GM12878 (cell line): ENCODE measurements around the gene CSTA. TPM values are rescaled to one million over a fixed set of nuclear protein-coding genes. Genes with fewer than 3 reads are reported as not detected.

ENCODE experiments used
- ATAC-seq: fragments of 200-7000 bp; cut with Tn5 transposase; 3 replicates; pipeline ENCODE4 v1.9.1; 2020; ENCODE audit warnings: mild to moderate bottlenecking, moderate library complexity
- BruUV-seq: library from RNA; stranded (reverse); fragments of 400-500 nt; replicated peaks from 2 replicates; lab custom pipeline; 2021; lab: Mats Ljungman, UMichigan
- CTCF ChIA-PET: fragments of 300-600 bp; sonication (Branson Sonifier 250); formaldehyde crosslinking; extraction: SDS; loops from one replicate; lab custom pipeline; 2021; ENCODE audit warnings: inconsistent platforms; lab: Yijun Ruan, JAX
- POLR2A ChIA-PET: fragments of 350-600 bp; formaldehyde crosslinking; extraction: SDS; loops from one replicate; lab custom pipeline; 2021; ENCODE audit warnings: inconsistent platforms; lab: Charles Lee
- RAD21 ChIA-PET: fragments of 300-600 bp; sonication (Branson Sonifier 250); formaldehyde crosslinking; loops from one replicate; lab custom pipeline; 2023; ENCODE audit warnings: antibody characterized with exemption; ENCODE audit not compliant: unreplicated experiment; lab: Charles Lee
- SMC1A ChIA-PET: fragments of 300-600 bp; sonication (Branson Sonifier 250); formaldehyde crosslinking; loops from one replicate; lab custom pipeline; 2023; ENCODE audit not compliant: unreplicated experiment, uncharacterized antibody; lab: Charles Lee
- DNase-seq: peaks from one replicate; pipeline ENCODE4 v3.0.0-alpha.2; 2011; ENCODE audit warnings: low read depth, low spot score
- FAIRE-seq: peaks from 3 replicates; lab custom pipeline; 2011; peaks lifted over from hg19 to GRCh38; lab: Jason Lieb, UNC
- H2AFZ ChIP-seq: 2 replicates; pipeline ENCODE4 v1.6.0; 2011; ENCODE audit warnings: low read depth, low read length, control low read depth; ENCODE audit not compliant: control insufficient read depth
- H3K27ac ChIP-seq: 2 replicates; pipeline ENCODE4 v1.5.1; 2011; ENCODE audit warnings: control low read depth; ENCODE audit not compliant: control insufficient read depth, insufficient read depth
- H3K27me3 ChIP-seq, 2 experiments: replicated peaks in 1 of 2; 2 replicates each; pipeline versions ENCODE4 v1.6.0 to v1.6.1; 2011; ENCODE audit warnings: low read length in 1 of 2; ENCODE audit not compliant: control insufficient read depth in 2 of 2, insufficient read depth in 2 of 2
- H3K36me3 ChIP-seq, 2 experiments: 2 replicates each; pipeline ENCODE4 v1.5.1; 2011; ENCODE audit warnings: low read length in 1 of 2; ENCODE audit not compliant: control insufficient read depth in 2 of 2, insufficient read depth in 2 of 2
- H3K4me1 ChIP-seq: 2 replicates; pipeline ENCODE4 v1.6.1; 2011; ENCODE audit warnings: mild to moderate bottlenecking, low read length, moderate library complexity, mixed read lengths; ENCODE audit not compliant: control insufficient read depth, insufficient read depth
- H3K4me2 ChIP-seq: 2 replicates; pipeline ENCODE4 v1.6.0; 2011; ENCODE audit warnings: control low read depth; ENCODE audit not compliant: control insufficient read depth, insufficient read depth
- H3K4me3 ChIP-seq: fragments of 200-600 bp; sonication (generic); 2 replicates; pipeline ENCODE4 v1.5.1; 2016
- H3K79me2 ChIP-seq: 2 replicates; pipeline ENCODE4 v1.6.0; 2011; ENCODE audit warnings: low read length; ENCODE audit not compliant: control insufficient read depth, insufficient read depth
- H3K9ac ChIP-seq: 2 replicates; pipeline ENCODE4 v1.8.0; 2011; ENCODE audit warnings: low read length, control low read depth, mixed read lengths; ENCODE audit not compliant: control insufficient read depth, insufficient read depth
- H3K9me3 ChIP-seq: replicated peaks from 3 replicates; pipeline ENCODE4 v1.5.1; 2011; ENCODE audit warnings: mild to moderate bottlenecking, low read length; ENCODE audit not compliant: control insufficient read depth, insufficient read depth
- H4K20me1 ChIP-seq: 2 replicates; pipeline ENCODE4 v1.6.0; 2011; ENCODE audit not compliant: control insufficient read depth, insufficient read depth
- BMI1 ChIP-seq: fragments of 450-650 bp; IDR thresholded peaks from 2 replicates; pipeline ENCODE4 v1.6.1; 2016; ENCODE audit warnings: mild to moderate bottlenecking, moderate library complexity, borderline replicate concordance
- DPF2 ChIP-seq: fragments of 450-650 bp; IDR thresholded peaks from 2 replicates; pipeline ENCODE4 v1.6.1; 2017; ENCODE audit warnings: mild to moderate bottlenecking
- SMAD5 ChIP-seq: IDR thresholded peaks from 2 replicates; pipeline ENCODE4 v1.6.1; 2016; ENCODE audit warnings: antibody characterized with exemption, low read depth
- SRF ChIP-seq, 2 experiments: IDR thresholded peaks; 2 replicates each; pipeline ENCODE4 v1.6.1; 2011; ENCODE audit warnings: low read depth in 2 of 2, low read length in 2 of 2, mild to moderate bottlenecking in 1 of 2, moderate library complexity in 1 of 2
- STAT1 ChIP-seq: fragments of 450-650 bp; conservative IDR thresholded peaks from 2 replicates; pipeline ENCODE4 v1.6.1; 2014; ENCODE audit warnings: antibody characterized with exemption, mild to moderate bottlenecking
- TCF12 ChIP-seq: IDR thresholded peaks from 2 replicates; pipeline ENCODE4 v1.6.1; 2011; ENCODE audit warnings: low read depth, mild to moderate bottlenecking, low read length
- ZNF24 ChIP-seq: fragments of 450-650 bp; IDR thresholded peaks from 2 replicates; pipeline ENCODE4 v1.6.1; 2017; ENCODE audit warnings: antibody characterized with exemption, mild to moderate bottlenecking
- WGBS: methylation state at CpG from one replicate; pipeline ENCODE4 v1.1.6; 2016; ENCODE audit warnings: low lambda C conversion rate; ENCODE audit not compliant: insufficient replicate concordance, insufficient coverage; ENCODE audit errors: missing lambda C conversion rate; 5-methylcytosine and 5-hydroxymethylcytosine counted together
- in situ Hi-C: fragments of 300-500 bp; cut with MboI; formaldehyde crosslinking; loops from 9 replicates; pipeline ENCODE4 v1.14.3; 2018; ENCODE audit warnings: mixed read lengths
- intact Hi-C: fragments of 100-400 bp; cut with micrococcal nuclease; formaldehyde crosslinking; loops from one replicate; pipeline ENCODE4 v1.14.2; 2022; ENCODE audit not compliant: unreplicated experiment
- polyA plus RNA-seq, 11 experiments: library from polyadenylated mRNA; depleted of rRNA in 4 of 11; unstranded in 6 of 11; stranded (reverse) in 5 of 11; fragments of >200 nt; fragmentation: Nextera tagmentation in 4 of 11; fragmentation: Illumina TruSeq in 1 of 11; extraction: Ambion mirVana in 4 of 11; extraction: Trizol in 1 of 11; gene quantifications; 1 replicate in 1 of 11; 2 replicates in 10 of 11; pipeline versions ENCODE4 v1.2.1 to v1.2.3, GENCODE V29; 2011 to 2016; ENCODE audit warnings: inconsistent platforms in 2 of 11, missing spikeins in 2 of 11, low read depth in 1 of 11
- total RNA-seq, 4 experiments: library from RNA; depleted of rRNA in 3 of 4; stranded (reverse); fragments of >200 nt in 3 of 4; fragmentation: Illumina TruSeq in 1 of 4; extraction: Trizol in 1 of 4; gene quantifications; 2 replicates each; pipeline versions ENCODE4 v1.2.1 to v1.2.3, GENCODE V29; 2013 to 2021
- TF ChIP-seq, protein P1 (sequence below): fragments of 450-650 bp; IDR thresholded peaks from 2 replicates; pipeline ENCODE4 v1.6.1; 2016; ENCODE audit warnings: mild to moderate bottlenecking
- TF ChIP-seq, protein P2 (sequence below): fragments of 450-650 bp; IDR thresholded peaks from 2 replicates; pipeline ENCODE4 v1.6.1; 2017; ENCODE audit warnings: mild to moderate bottlenecking, moderate library complexity
- TF ChIP-seq, protein P3 (sequence below): fragments of 450-650 bp; IDR thresholded peaks from 2 replicates; pipeline ENCODE4 v1.6.1; 2018; ENCODE audit warnings: borderline replicate concordance, mild to moderate bottlenecking; ENCODE audit not compliant: partially characterized antibody
- TF ChIP-seq, protein P4 (sequence below): IDR thresholded peaks from 2 replicates; pipeline ENCODE4 v1.6.1; 2011; ENCODE audit warnings: mild to moderate bottlenecking, low read depth, low read length, moderate library complexity; ENCODE audit not compliant: insufficient replicate concordance
- TF ChIP-seq, protein P5 (sequence below): fragments of 450-650 bp; IDR thresholded peaks from 2 replicates; pipeline ENCODE4 v1.6.1; 2017; ENCODE audit warnings: low read depth, mild to moderate bottlenecking, moderate library complexity

Gene CSTA
- total and polyA plus RNA-seq, 10 of the 15 experiments (the other 5 are each of a cell fraction or from before 2014, with no cell fraction given) = 1.8 to 6.7 (median 3.4) TPM

DNA sequence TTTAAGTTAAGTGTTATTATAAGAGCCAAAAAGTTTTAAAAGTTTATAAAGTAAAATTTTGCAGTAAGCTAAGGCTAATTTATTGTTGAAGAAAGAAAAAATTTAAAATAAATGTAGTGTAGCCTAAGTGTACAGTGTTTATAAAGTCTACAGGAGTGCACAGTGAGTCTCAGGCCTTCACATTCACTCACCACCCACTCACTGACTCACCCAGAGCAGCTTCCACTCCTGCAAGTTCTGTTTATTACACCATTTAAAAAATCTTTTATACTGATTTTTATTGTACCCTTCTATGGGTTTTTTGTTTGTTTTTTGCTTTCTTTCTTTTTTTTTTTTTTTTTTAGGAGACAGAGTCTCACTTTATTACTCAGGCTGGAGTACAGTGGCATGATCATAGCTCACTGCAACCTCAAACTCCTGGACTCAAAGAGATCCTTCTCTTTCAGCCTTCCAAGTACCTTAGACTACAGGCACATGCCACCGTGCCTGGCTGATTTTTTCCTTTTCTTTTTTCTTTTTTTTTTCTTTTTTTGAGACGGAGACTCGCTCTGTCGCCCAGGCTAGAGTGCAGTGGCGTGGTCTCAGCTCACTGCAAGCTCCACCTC, 25.9 kb downstream of the CSTA start:
- no peak overlapping the region for H2AFZ ChIP-seq
- no peaks in the 10 kb centered on the region for H3K79me2 ChIP-seq
- H3K4me2 ChIP-seq = no peak overlapping the region
- no peak overlapping the region for H3K9ac ChIP-seq
- no peak for ATAC-seq
- CTCF ChIA-PET = interaction anchor here (0.6 to 3.4 kb wide), 7 partner anchors 15 to 676 kb away, joined by 3 to 38 read pairs (median 3); partner anchors contain the start of gene SEMA5B
- RAD21 ChIA-PET = interaction anchor here (1.0 to 2.6 kb wide), 6 partner anchors 23 to 331 kb away, joined by 3 to 28 read pairs (median 5); no protein-coding TSS in a partner anchor
- POLR2A ChIA-PET = interaction anchor here (0.6 to 1.3 kb wide), 6 partner anchors 14 to 133 kb away, joined by 3 to 6 read pairs (median 4); no protein-coding TSS in a partner anchor
- H3K9me3 ChIP-seq = no peaks in the 10 kb centered on the region
- no peak for DNase-seq
- no peaks in the 10 kb centered on the region for H3K36me3 ChIP-seq
- 20% methylated on average over 1 of the region's 5 CpGs for WGBS
- SMC1A ChIA-PET = interaction anchor here (0.6 to 6.5 kb wide), 9 partner anchors 11 to 44 kb away, joined by 3 to 50 read pairs (median 3); no protein-coding TSS in a partner anchor
- in situ Hi-C loops = loop anchor here (10.0 kb wide), 1 partner anchor 806 kb away; the partner anchor contains the start of gene POLQ
- no peaks in the 10 kb centered on the region for H3K27me3 ChIP-seq
- H3K4me1 ChIP-seq = no peaks in the 10 kb centered on the region
- intact Hi-C loops = no loop called here
- H3K4me3 ChIP-seq = no peak overlapping the region
- no peaks in the 10 kb centered on the region for H4K20me1 ChIP-seq
- no peak for FAIRE-seq
- BruUV-seq = no TSS peak
- no peak overlapping the region for H3K27ac ChIP-seq
- TF ChIP-seq, protein P1, sequence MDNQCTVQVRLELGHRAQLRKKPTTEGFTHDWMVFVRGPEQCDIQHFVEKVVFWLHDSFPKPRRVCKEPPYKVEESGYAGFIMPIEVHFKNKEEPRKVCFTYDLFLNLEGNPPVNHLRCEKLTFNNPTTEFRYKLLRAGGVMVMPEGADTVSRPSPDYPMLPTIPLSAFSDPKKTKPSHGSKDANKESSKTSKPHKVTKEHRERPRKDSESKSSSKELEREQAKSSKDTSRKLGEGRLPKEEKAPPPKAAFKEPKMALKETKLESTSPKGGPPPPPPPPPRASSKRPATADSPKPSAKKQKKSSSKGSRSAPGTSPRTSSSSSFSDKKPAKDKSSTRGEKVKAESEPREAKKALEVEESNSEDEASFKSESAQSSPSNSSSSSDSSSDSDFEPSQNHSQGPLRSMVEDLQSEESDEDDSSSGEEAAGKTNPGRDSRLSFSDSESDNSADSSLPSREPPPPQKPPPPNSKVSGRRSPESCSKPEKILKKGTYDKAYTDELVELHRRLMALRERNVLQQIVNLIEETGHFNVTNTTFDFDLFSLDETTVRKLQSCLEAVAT = no peak
- TF ChIP-seq, protein P2, sequence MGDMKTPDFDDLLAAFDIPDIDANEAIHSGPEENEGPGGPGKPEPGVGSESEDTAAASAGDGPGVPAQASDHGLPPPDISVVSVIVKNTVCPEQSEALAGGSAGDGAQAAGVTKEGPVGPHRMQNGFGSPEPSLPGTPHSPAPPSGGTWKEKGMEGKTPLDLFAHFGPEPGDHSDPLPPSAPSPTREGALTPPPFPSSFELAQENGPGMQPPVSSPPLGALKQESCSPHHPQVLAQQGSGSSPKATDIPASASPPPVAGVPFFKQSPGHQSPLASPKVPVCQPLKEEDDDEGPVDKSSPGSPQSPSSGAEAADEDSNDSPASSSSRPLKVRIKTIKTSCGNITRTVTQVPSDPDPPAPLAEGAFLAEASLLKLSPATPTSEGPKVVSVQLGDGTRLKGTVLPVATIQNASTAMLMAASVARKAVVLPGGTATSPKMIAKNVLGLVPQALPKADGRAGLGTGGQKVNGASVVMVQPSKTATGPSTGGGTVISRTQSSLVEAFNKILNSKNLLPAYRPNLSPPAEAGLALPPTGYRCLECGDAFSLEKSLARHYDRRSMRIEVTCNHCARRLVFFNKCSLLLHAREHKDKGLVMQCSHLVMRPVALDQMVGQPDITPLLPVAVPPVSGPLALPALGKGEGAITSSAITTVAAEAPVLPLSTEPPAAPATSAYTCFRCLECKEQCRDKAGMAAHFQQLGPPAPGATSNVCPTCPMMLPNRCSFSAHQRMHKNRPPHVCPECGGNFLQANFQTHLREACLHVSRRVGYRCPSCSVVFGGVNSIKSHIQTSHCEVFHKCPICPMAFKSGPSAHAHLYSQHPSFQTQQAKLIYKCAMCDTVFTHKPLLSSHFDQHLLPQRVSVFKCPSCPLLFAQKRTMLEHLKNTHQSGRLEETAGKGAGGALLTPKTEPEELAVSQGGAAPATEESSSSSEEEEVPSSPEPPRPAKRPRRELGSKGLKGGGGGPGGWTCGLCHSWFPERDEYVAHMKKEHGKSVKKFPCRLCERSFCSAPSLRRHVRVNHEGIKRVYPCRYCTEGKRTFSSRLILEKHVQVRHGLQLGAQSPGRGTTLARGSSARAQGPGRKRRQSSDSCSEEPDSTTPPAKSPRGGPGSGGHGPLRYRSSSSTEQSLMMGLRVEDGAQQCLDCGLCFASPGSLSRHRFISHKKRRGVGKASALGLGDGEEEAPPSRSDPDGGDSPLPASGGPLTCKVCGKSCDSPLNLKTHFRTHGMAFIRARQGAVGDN = no peak
- TF ChIP-seq DPF2 (no peak), ZNF24 (no peak), BMI1 (no peak), STAT1 (no peak), TCF12 (no peak), SMAD5 (no peak), SRF (IDR thresholded peaks at IDR 0.05; ENCODE audit: low read depth in 2 of 2, low read length in 2 of 2) (no peak)
- TF ChIP-seq, protein P3, sequence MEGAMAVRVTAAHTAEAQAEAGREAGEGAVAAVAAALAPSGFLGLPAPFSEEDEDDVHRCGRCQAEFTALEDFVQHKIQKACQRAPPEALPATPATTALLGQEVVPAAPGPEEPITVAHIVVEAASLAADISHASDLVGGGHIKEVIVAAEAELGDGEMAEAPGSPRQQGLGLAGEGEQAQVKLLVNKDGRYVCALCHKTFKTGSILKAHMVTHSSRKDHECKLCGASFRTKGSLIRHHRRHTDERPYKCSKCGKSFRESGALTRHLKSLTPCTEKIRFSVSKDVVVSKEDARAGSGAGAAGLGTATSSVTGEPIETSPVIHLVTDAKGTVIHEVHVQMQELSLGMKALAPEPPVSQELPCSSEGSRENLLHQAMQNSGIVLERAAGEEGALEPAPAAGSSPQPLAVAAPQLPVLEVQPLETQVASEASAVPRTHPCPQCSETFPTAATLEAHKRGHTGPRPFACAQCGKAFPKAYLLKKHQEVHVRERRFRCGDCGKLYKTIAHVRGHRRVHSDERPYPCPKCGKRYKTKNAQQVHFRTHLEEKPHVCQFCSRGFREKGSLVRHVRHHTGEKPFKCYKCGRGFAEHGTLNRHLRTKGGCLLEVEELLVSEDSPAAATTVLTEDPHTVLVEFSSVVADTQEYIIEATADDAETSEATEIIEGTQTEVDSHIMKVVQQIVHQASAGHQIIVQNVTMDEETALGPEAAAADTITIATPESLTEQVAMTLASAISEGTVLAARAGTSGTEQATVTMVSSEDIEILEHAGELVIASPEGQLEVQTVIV = no peak
- TF ChIP-seq, protein P4, sequence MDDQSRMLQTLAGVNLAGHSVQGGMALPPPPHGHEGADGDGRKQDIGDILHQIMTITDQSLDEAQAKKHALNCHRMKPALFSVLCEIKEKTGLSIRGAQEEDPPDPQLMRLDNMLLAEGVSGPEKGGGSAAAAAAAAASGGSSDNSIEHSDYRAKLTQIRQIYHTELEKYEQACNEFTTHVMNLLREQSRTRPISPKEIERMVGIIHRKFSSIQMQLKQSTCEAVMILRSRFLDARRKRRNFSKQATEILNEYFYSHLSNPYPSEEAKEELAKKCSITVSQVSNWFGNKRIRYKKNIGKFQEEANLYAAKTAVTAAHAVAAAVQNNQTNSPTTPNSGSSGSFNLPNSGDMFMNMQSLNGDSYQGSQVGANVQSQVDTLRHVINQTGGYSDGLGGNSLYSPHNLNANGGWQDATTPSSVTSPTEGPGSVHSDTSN = no peak
- TF ChIP-seq, protein P5, sequence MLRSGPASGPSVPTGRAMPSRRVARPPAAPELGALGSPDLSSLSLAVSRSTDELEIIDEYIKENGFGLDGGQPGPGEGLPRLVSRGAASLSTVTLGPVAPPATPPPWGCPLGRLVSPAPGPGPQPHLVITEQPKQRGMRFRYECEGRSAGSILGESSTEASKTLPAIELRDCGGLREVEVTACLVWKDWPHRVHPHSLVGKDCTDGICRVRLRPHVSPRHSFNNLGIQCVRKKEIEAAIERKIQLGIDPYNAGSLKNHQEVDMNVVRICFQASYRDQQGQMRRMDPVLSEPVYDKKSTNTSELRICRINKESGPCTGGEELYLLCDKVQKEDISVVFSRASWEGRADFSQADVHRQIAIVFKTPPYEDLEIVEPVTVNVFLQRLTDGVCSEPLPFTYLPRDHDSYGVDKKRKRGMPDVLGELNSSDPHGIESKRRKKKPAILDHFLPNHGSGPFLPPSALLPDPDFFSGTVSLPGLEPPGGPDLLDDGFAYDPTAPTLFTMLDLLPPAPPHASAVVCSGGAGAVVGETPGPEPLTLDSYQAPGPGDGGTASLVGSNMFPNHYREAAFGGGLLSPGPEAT = no peak
